HepG2 (cell line): ENCODE data around the gene GNL1. TPM values are rescaled to one million over a fixed set of nuclear protein-coding genes. Genes with fewer than 3 reads are reported as not detected.
A peak's percentile ranks its signal among the peaks of the same experiment; 100 is the strongest.

Experiments
- ATAC-seq: fragments of 200-7000 bp; cut with Tn5 transposase; 3 replicates; pipeline ENCODE4 v1.9.1; 2020; ENCODE audit warnings: mild to moderate bottlenecking, moderate library complexity
- BruUV-seq: library from RNA; stranded (reverse); fragments of 400-500 nt; replicated peaks from 2 replicates; lab custom pipeline; 2021; lab: Mats Ljungman, UMichigan
- CTCF ChIA-PET: fragments of 300-600 bp; formaldehyde crosslinking; extraction: SDS; loops from one replicate; lab custom pipeline; 2021; ENCODE audit warnings: low total read pairs, inconsistent platforms, low intra/inter-chr PET ratio; lab: Yijun Ruan, JAX
- POLR2A ChIA-PET: fragments of 350-600 bp; sonication (Branson Sonifier 250); formaldehyde crosslinking; loops from one replicate; lab custom pipeline; 2020; ENCODE audit warnings: antibody characterized with exemption, inconsistent platforms; lab: Yijun Ruan, JAX
- DNase-seq: peaks from one replicate; pipeline ENCODE4 v3.0.0-alpha.2; 2015; ENCODE audit warnings: low spot score
- FAIRE-seq: peaks from 3 replicates; lab custom pipeline; 2011; peaks lifted over from hg19 to GRCh38; lab: Jason Lieb, UNC
- H2AFZ ChIP-seq: one replicate; pipeline ENCODE4 v1.6.1; 2011; ENCODE audit warnings: low read length, inconsistent platforms
- H3K27ac ChIP-seq: fragments of 300-600 bp; 3 replicates; pipeline ENCODE4 v1.8.0; 2011; ENCODE audit warnings: mixed run types, mild to moderate bottlenecking, mixed read lengths, low read length, inconsistent platforms; ENCODE audit not compliant: insufficient read depth; ENCODE audit errors: extremely low read length
- H3K27me3 ChIP-seq, 2 experiments: fragments of 200-600 bp in 1 of 2; 2 replicates in 1 of 2; 3 replicates in 1 of 2; pipeline versions ENCODE4 v1.6.0 to v1.8.0; 2011; ENCODE audit warnings: low read length in 2 of 2, mild to moderate bottlenecking in 2 of 2, moderate library complexity in 2 of 2, inconsistent platforms in 1 of 2; ENCODE audit not compliant: insufficient read depth in 2 of 2, control insufficient read depth in 1 of 2
- H3K36me3 ChIP-seq, 2 experiments: fragments of 200-600 bp in 1 of 2; replicated peaks in 1 of 2; 2 replicates in 1 of 2; 3 replicates in 1 of 2; pipeline versions ENCODE4 v1.5.1 to v1.8.0; 2011; ENCODE audit warnings: low read length in 2 of 2, inconsistent platforms in 1 of 2; ENCODE audit not compliant: insufficient read depth in 2 of 2, control insufficient read depth in 1 of 2
- H3K4me1 ChIP-seq: 2 replicates; pipeline ENCODE4 v1.5.1; 2012; ENCODE audit warnings: low read length, inconsistent platforms; ENCODE audit not compliant: insufficient read depth
- H3K4me2 ChIP-seq: 2 replicates; pipeline ENCODE4 v1.6.0; 2011; ENCODE audit warnings: low read depth, low read length, inconsistent platforms
- H3K4me3 ChIP-seq, 3 experiments: fragments of 200-600 bp in 1 of 3; sonication (generic), shearing (Covaris generic) in 1 of 3; replicated peaks in 1 of 3; 2 replicates each; pipeline ENCODE4 v1.5.1; 2011 to 2016; ENCODE audit warnings: low read length in 3 of 3, inconsistent platforms in 2 of 3, low read depth in 2 of 3, mild to moderate bottlenecking in 2 of 3, control low read depth in 1 of 3, mixed read lengths in 1 of 3; ENCODE audit not compliant: insufficient read depth in 1 of 3
- H3K79me2 ChIP-seq: one replicate; pipeline ENCODE4 v1.6.1; 2011; ENCODE audit warnings: low read length, inconsistent platforms; ENCODE audit not compliant: insufficient read depth
- H3K9ac ChIP-seq: 2 replicates; pipeline ENCODE4 v1.6.0; 2011; ENCODE audit warnings: mild to moderate bottlenecking, low read depth, low read length, inconsistent platforms; ENCODE audit not compliant: insufficient read depth
- H3K9me3 ChIP-seq: 2 replicates; pipeline ENCODE4 v1.5.1; 2012; ENCODE audit warnings: mild to moderate bottlenecking, low read length
- H4K20me1 ChIP-seq: 2 replicates; pipeline ENCODE4 v1.6.0; 2011; ENCODE audit warnings: inconsistent platforms, mild to moderate bottlenecking, low read length, moderate library complexity; ENCODE audit not compliant: insufficient read depth
- FIP1L1 ChIP-seq: fragments of 200-400 bp; formaldehyde crosslinking; IDR thresholded peaks from 2 replicates; pipeline ENCODE4 v1.6.1; 2018; ENCODE audit warnings: low read depth, mild to moderate bottlenecking, low read length, moderate library complexity, borderline replicate concordance; ENCODE audit not compliant: insufficient read depth
- FOXJ3 ChIP-seq: sonication (generic); formaldehyde crosslinking; IDR thresholded peaks from 2 replicates; pipeline ENCODE4 v1.4.0; 2020; ENCODE audit warnings: missing genetic modification reagents, mild to moderate bottlenecking, borderline replicate concordance
- KAT8 ChIP-seq: IDR thresholded peaks from 2 replicates; pipeline ENCODE4 v1.6.1; 2016; ENCODE audit warnings: missing genetic modification reagents, missing compliant biosample characterization
- KDM6A ChIP-seq: IDR thresholded peaks from 2 replicates; pipeline ENCODE4 v1.6.1; 2016; ENCODE audit warnings: low read depth
- POGZ ChIP-seq: sonication (generic); formaldehyde crosslinking; IDR thresholded peaks from 2 replicates; pipeline ENCODE4 v1.4.0; 2020; ENCODE audit warnings: mild to moderate bottlenecking, missing genetic modification reagents
- PTBP1 ChIP-seq: fragments of 200-400 bp; formaldehyde crosslinking; IDR thresholded peaks from 2 replicates; pipeline ENCODE4 v1.6.1; 2018; ENCODE audit warnings: low read length, low read depth; ENCODE audit not compliant: poor library complexity, severe bottlenecking
- ZMYM3 ChIP-seq: sonication (generic); formaldehyde crosslinking; IDR thresholded peaks from 2 replicates; pipeline ENCODE4 v1.5.1; 2020; ENCODE audit warnings: mild to moderate bottlenecking, missing genetic modification reagents
- ZNF496 ChIP-seq: sonication (generic); formaldehyde crosslinking; IDR thresholded peaks from 2 replicates; pipeline ENCODE4 v1.8.1; 2023; ENCODE audit warnings: mild to moderate bottlenecking, moderate library complexity, missing genetic modification reagents; ENCODE audit not compliant: insufficient replicate concordance
- WGBS: methylation state at CpG from one replicate; pipeline ENCODE4 v1.1.6; 2017; ENCODE audit warnings: low lambda C conversion rate; 5-methylcytosine and 5-hydroxymethylcytosine counted together
- in situ Hi-C: cut with HindIII; loops from 2 replicates; pipeline ENCODE4 v1.10.0; 2017; ENCODE audit warnings: low pct_unique_long_range_greater_than_20kb; ENCODE audit not compliant: extremely low pct_ligation_motif_present
- intact Hi-C: fragments of 100-400 bp; cut with micrococcal nuclease; formaldehyde crosslinking; loops from one replicate; pipeline ENCODE4 v1.10.0; 2022; ENCODE audit not compliant: unreplicated experiment
- polyA plus RNA-seq, 8 experiments: library from polyadenylated mRNA; depleted of rRNA in 3 of 8; stranded (reverse) in 7 of 8; unstranded in 1 of 8; fragments of >200 nt; fragmentation: Illumina TruSeq in 4 of 8; extraction: Trizol in 4 of 8; gene quantifications; 2 replicates each; pipeline versions ENCODE4 v1.2.1 to v1.2.3, GENCODE V29; 2011 to 2016; ENCODE audit warnings: low read depth in 4 of 8, missing spikeins in 1 of 8, mixed read lengths in 1 of 8; ENCODE audit not compliant: insufficient read depth in 1 of 8
- total RNA-seq, 5 experiments: library from RNA; depleted of rRNA; stranded (reverse); fragments of >200 nt; fragmentation: Illumina TruSeq; extraction: Trizol; gene quantifications; 2 replicates each; pipeline ENCODE4 v1.2.3, GENCODE V29; 2016; ENCODE audit warnings: low read depth in 1 of 5
- TF ChIP-seq, protein P1 (sequence below): sonication (generic); formaldehyde crosslinking; IDR thresholded peaks from 2 replicates; pipeline ENCODE4 v1.5.1; 2020; ENCODE audit warnings: mild to moderate bottlenecking, moderate library complexity, missing genetic modification reagents
- TF ChIP-seq, protein P2 (sequence below): sonication (generic); formaldehyde crosslinking; IDR thresholded peaks from 2 replicates; pipeline ENCODE4 v1.4.0; 2020; ENCODE audit warnings: missing genetic modification reagents

Gene GNL1
- total and polyA plus RNA-seq, 2 of the 13 experiments (the other 11 are each of a cell fraction or from before 2014, with no cell fraction given), result 35.0 to 55.6 TPM

DNA sequence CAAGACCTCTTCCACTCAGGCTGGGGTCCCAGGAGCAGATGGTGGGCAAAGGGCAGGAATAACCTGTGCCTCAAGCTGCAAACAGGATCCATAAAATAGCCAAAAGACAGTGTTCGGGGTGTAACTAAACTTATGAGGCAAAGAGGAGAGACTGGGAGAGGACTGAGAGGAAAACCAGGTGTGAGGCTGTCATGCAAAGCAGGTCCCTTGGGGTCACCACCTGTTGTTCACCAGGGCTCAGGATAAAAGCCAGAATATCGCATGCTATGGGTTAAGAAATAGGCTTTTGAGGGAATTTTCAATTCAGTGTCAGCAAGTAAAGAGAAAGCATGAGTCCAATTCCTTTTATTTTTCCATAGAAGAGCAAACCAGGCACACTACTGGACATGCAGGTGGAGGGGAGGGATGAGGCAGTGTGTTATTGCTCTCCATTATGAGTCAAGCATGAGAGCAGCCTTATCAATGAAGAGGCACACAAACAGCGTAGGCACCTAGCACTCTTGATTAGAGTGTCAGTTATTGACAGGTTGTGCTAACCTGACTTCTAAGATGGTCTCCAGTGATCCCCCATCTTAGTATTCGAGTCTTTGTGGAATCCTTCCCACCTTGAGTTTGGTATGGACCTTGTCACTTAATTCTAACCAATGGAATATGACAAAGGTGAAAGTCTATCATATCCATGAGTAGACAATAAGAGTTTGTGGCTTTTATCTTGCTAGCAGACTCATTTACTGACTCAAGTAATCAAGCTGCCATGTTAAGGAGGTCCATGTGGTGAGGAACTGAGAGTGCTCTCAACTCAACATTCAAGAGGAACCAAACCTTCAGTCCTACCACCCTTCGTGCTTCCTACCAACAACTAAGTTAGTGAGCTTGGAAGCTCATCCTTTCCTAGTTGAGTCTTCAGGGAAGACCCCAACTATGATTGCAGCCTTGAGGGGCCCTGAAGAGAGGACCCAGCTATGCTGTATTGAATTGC, 48.2 kb downstream of the GNL1 start:
- 19% methylated on average over 5 of the region's 5 CpGs for WGBS
- peaks cover 6% of the 10 kb centered on the region; the same call in 1 of the 2 replicates for H3K4me1 ChIP-seq
- no peak overlapping the region for H3K4me2 ChIP-seq
- H2AFZ ChIP-seq, result no peak overlapping the region
- in situ Hi-C loops, result no loop called here
- no peak overlapping the region for H3K4me3 ChIP-seq
- FAIRE-seq, result no peak
- H3K27ac ChIP-seq, result no peak overlapping the region
- H3K9me3 ChIP-seq, result no peaks in the 10 kb centered on the region
- POLR2A ChIA-PET, result no interaction called here
- no peaks in the 10 kb centered on the region; a peak in 1 of 5 replicates for H3K27me3 ChIP-seq
- ATAC-seq, result no peak
- intact Hi-C loops, result no loop called here
- DNase-seq, result no peak
- TF ChIP-seq ZMYM3 (CRISPR knock-in tag) (no peak), FIP1L1 (no peak)
- H3K36me3 ChIP-seq, result no peaks in the 10 kb centered on the region
- BruUV-seq, result no TSS peak
- no peaks in the 10 kb centered on the region for H4K20me1 ChIP-seq
- CTCF ChIA-PET, result no interaction called here
- no peak overlapping the region for H3K9ac ChIP-seq
- H3K79me2 ChIP-seq, result no peaks in the 10 kb centered on the region

DNA sequence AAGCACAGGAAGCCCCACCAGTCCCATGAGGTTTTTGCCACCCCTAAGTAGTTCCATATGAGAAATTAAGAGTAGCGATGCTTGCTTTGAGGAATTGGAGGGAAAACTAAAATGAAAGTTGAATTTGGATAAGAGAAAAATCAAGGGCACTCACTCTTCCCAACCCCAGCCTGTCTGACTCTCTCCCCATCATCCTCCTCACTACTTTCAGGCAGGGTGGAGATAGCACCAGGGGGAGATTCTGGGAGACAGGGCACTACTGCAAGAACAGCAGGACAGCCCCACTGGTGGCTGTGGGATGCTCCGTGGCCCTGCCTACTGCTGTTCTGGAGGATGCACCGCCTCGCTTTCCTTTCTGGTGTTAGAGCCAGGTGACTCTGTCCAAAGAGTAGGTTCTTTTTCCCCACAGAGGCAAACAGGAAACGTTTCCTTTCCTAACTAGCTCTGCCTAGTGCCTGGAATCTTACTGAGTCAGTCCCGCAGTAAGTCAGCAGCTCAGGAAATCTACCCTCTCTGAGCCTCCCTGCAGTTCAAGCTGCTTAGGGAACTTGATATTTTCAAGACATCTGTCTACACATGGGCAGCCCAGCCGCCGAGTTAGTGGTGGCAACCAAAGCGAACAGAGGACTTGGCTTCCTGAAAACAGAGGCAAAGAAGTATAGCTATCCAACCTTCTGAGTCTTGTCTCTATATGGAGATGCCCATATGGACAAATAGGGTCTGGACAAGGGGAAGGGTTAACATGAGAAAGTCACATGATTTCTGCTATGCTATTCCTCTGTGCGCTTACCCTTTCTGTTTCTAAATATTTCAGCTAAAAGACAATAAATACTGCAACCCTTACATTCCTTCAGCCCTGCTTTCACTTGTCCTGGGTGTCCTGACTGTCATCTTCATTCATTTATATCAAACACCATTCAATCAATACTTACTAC, 55.6 kb downstream of the GNL1 start:
- Histone ChIP-seq H2AFZ (peak overlapping the region; percentile 36), H3K36me3 (no peaks in the 10 kb centered on the region), H3K4me3 (no peak overlapping the region; a peak in 1 of 6 replicates), H3K9ac (no peak overlapping the region), H4K20me1 (no peaks in the 10 kb centered on the region), H3K27ac (no peak overlapping the region), H3K4me1 (peaks cover 13% of the 10 kb centered on the region), H3K27me3 (peaks cover 0 to 5% of the 10 kb centered on the region in 2 experiments; a peak in 2 of 5 replicates), H3K9me3 (no peaks in the 10 kb centered on the region), H3K79me2 (no peaks in the 10 kb centered on the region), H3K4me2 (peak overlapping the region; percentile 44; the same call in 1 of the 2 replicates)
- intact Hi-C loops (no loop called here), in situ Hi-C loops (no loop called here)
- FAIRE-seq (no peak), ATAC-seq (peak; percentile 56), DNase-seq (no peak)
- CTCF ChIA-PET, result no interaction called here
- BruUV-seq, result no TSS peak
- WGBS, result 16% methylated on average over 10 of the region's 10 CpGs
- POLR2A ChIA-PET, result interaction anchor here (0.9 to 1.2 kb wide), 2 partner anchors 71 to 114 kb away, joined by 3 to 5 read pairs; partner anchors contain the start of gene ABCF1
- TF ChIP-seq PTBP1 (no peak), POGZ (no peak), KDM6A (CRISPR knock-in tag) (no peak), ZNF496 (CRISPR knock-in tag) (no peak), FOXJ3 (CRISPR knock-in tag) (no peak), KAT8 (CRISPR knock-in tag) (no peak)
- TF ChIP-seq, protein P1, sequence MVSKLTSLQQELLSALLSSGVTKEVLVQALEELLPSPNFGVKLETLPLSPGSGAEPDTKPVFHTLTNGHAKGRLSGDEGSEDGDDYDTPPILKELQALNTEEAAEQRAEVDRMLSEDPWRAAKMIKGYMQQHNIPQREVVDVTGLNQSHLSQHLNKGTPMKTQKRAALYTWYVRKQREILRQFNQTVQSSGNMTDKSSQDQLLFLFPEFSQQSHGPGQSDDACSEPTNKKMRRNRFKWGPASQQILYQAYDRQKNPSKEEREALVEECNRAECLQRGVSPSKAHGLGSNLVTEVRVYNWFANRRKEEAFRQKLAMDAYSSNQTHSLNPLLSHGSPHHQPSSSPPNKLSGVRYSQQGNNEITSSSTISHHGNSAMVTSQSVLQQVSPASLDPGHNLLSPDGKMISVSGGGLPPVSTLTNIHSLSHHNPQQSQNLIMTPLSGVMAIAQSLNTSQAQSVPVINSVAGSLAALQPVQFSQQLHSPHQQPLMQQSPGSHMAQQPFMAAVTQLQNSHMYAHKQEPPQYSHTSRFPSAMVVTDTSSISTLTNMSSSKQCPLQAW (CRISPR knock-in tag), result no peak
- TF ChIP-seq, protein P2, sequence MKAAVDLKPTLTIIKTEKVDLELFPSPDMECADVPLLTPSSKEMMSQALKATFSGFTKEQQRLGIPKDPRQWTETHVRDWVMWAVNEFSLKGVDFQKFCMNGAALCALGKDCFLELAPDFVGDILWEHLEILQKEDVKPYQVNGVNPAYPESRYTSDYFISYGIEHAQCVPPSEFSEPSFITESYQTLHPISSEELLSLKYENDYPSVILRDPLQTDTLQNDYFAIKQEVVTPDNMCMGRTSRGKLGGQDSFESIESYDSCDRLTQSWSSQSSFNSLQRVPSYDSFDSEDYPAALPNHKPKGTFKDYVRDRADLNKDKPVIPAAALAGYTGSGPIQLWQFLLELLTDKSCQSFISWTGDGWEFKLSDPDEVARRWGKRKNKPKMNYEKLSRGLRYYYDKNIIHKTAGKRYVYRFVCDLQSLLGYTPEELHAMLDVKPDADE (CRISPR knock-in tag), result no peak
